Measurements from ENCODE around the gene NFIC.
"Not testable (repeated sequence)": the region's sequence is repeated elsewhere in the genome, so short reads cannot be mapped to it uniquely, and the experiment has no call there.

Gene NFIC

GRCh38 chr19:3442487-3443071 is 76.2 kb downstream of the NFIC start:
- Histone ChIP-seq H3K4me3 (ENCODE audit: low read length) (no peak overlapping the region), H3K36me3 (ENCODE audit: insufficient read depth, low read length) (peaks cover 70% of the 10 kb centered on the region), H3K9me3 (replicated peaks; ENCODE audit: low read length) (no peaks in the 10 kb centered on the region), H3K4me2 (ENCODE audit: low read length) (no peak overlapping the region), H3K27me3 (ENCODE audit: control insufficient read depth, insufficient read depth, low read length) (no peaks in the 10 kb centered on the region), H3K9ac (ENCODE audit: low read depth, low read length) (no peak overlapping the region), H3K4me1 (ENCODE audit: control insufficient read depth, insufficient read depth, low read length) (no peaks in the 10 kb centered on the region)

GRCh38 chr19:3443840-3444694 is 77.7 kb downstream of the NFIC start:
- Histone ChIP-seq H3K4me3 (ENCODE audit: low read length) (no peak overlapping the region), H3K27me3 (ENCODE audit: control insufficient read depth, insufficient read depth, low read length) (no peaks in the 10 kb centered on the region), H3K9ac (ENCODE audit: low read depth, low read length) (no peak overlapping the region), H3K4me1 (ENCODE audit: control insufficient read depth, insufficient read depth, low read length) (no peaks in the 10 kb centered on the region), H3K36me3 (ENCODE audit: insufficient read depth, low read length) (peaks cover 70% of the 10 kb centered on the region), H3K4me2 (ENCODE audit: low read length) (no peak overlapping the region), H3K9me3 (replicated peaks; ENCODE audit: low read length) (no peaks in the 10 kb centered on the region)

GRCh38 chr19:3444695-3445234 is 78.4 kb downstream of the NFIC start:
- H3K9ac ChIP-seq (ENCODE audit: low read depth, low read length): no peak overlapping the region
- no peaks in the 10 kb centered on the region for H3K27me3 ChIP-seq (ENCODE audit: control insufficient read depth, insufficient read depth, low read length)
- no peak overlapping the region for H3K4me3 ChIP-seq (ENCODE audit: low read length)
- no peaks in the 10 kb centered on the region for H3K4me1 ChIP-seq (ENCODE audit: control insufficient read depth, insufficient read depth, low read length)
- H3K36me3 ChIP-seq (ENCODE audit: insufficient read depth, low read length): peaks cover 72% of the 10 kb centered on the region
- no peaks in the 10 kb centered on the region for H3K9me3 ChIP-seq (replicated peaks; ENCODE audit: low read length)
- H3K4me2 ChIP-seq (ENCODE audit: low read length): no peak overlapping the region

- not testable (repeated sequence) for H3K9me3 ChIP-seq (replicated peaks; ENCODE audit: low read length); H3K27me3 ChIP-seq (ENCODE audit: control insufficient read depth, insufficient read depth, low read length); H3K9ac ChIP-seq (ENCODE audit: low read depth, low read length); H3K4me2 ChIP-seq (ENCODE audit: low read length); H3K4me3 ChIP-seq (ENCODE audit: low read length)
- Histone ChIP-seq H3K36me3 (ENCODE audit: insufficient read depth, low read length) (peaks cover 65% of the 10 kb centered on the region), H3K4me1 (ENCODE audit: control insufficient read depth, insufficient read depth, low read length) (peaks cover 11% of the 10 kb centered on the region)
These were observed 80.3 kb downstream of the NFIC start for GRCh38 chr19:3446657-3447056.

- H3K36me3 ChIP-seq (ENCODE audit: insufficient read depth, low read length): peaks cover 71% of the 10 kb centered on the region
- no peaks in the 10 kb centered on the region for H3K27me3 ChIP-seq (ENCODE audit: control insufficient read depth, insufficient read depth, low read length)
- H3K9ac ChIP-seq (ENCODE audit: low read depth, low read length): no peak overlapping the region
- H3K4me2 ChIP-seq (ENCODE audit: low read length): no peak overlapping the region
- H3K9me3 ChIP-seq (replicated peaks; ENCODE audit: low read length): no peaks in the 10 kb centered on the region
- H3K4me3 ChIP-seq (ENCODE audit: low read length): no peak overlapping the region
- peaks cover 12% of the 10 kb centered on the region for H3K4me1 ChIP-seq (ENCODE audit: control insufficient read depth, insufficient read depth, low read length)
These were observed 82.4 kb downstream of the NFIC start for GRCh38 chr19:3448616-3449334.

GRCh38 chr19:3450796-3451411 is 84.5 kb downstream of the NFIC start:
- Histone ChIP-seq H3K4me3 (ENCODE audit: low read length) (no peak overlapping the region), H3K4me1 (ENCODE audit: control insufficient read depth, insufficient read depth, low read length) (peaks cover 12% of the 10 kb centered on the region), H3K36me3 (ENCODE audit: insufficient read depth, low read length) (peaks cover 72% of the 10 kb centered on the region), H3K27me3 (ENCODE audit: control insufficient read depth, insufficient read depth, low read length) (no peaks in the 10 kb centered on the region), H3K9ac (ENCODE audit: low read depth, low read length) (peak overlapping the region; percentile 85), H3K9me3 (replicated peaks; ENCODE audit: low read length) (no peaks in the 10 kb centered on the region), H3K4me2 (ENCODE audit: low read length) (peak overlapping the region; percentile 31)

GRCh38 chr19:3451451-3451866 is 85.1 kb downstream of the NFIC start:
- Histone ChIP-seq H3K4me2 (ENCODE audit: low read length) (peak overlapping the region; percentile 31), H3K4me3 (ENCODE audit: low read length) (no peak overlapping the region), H3K36me3 (ENCODE audit: insufficient read depth, low read length) (peaks cover 67% of the 10 kb centered on the region), H3K9ac (ENCODE audit: low read depth, low read length) (peak overlapping the region; percentile 85), H3K4me1 (ENCODE audit: control insufficient read depth, insufficient read depth, low read length) (peaks cover 12% of the 10 kb centered on the region), H3K27me3 (ENCODE audit: control insufficient read depth, insufficient read depth, low read length) (no peaks in the 10 kb centered on the region), H3K9me3 (replicated peaks; ENCODE audit: low read length) (no peaks in the 10 kb centered on the region)

GRCh38 chr19:3452171-3452941 is 86.0 kb downstream of the NFIC start:
- Histone ChIP-seq H3K9me3 (replicated peaks; ENCODE audit: low read length) (no peaks in the 10 kb centered on the region), H3K27me3 (ENCODE audit: control insufficient read depth, insufficient read depth, low read length) (no peaks in the 10 kb centered on the region), H3K4me1 (ENCODE audit: control insufficient read depth, insufficient read depth, low read length) (peaks cover 16% of the 10 kb centered on the region), H3K4me3 (ENCODE audit: low read length) (no peak overlapping the region), H3K4me2 (ENCODE audit: low read length) (no peak overlapping the region), H3K36me3 (ENCODE audit: insufficient read depth, low read length) (peaks cover 71% of the 10 kb centered on the region), H3K9ac (ENCODE audit: low read depth, low read length) (peak overlapping the region; percentile 51)

GRCh38 chr19:3452942-3453214 is 86.5 kb downstream of the NFIC start:
- H3K36me3 ChIP-seq (ENCODE audit: insufficient read depth, low read length): peaks cover 67% of the 10 kb centered on the region
- H3K9ac ChIP-seq (ENCODE audit: low read depth, low read length); H3K9me3 ChIP-seq (replicated peaks; ENCODE audit: low read length); H3K4me2 ChIP-seq (ENCODE audit: low read length); H3K4me3 ChIP-seq (ENCODE audit: low read length); H3K27me3 ChIP-seq (ENCODE audit: control insufficient read depth, insufficient read depth, low read length): not testable (repeated sequence)
- H3K4me1 ChIP-seq (ENCODE audit: control insufficient read depth, insufficient read depth, low read length): peaks cover 22% of the 10 kb centered on the region

- Histone ChIP-seq H3K4me2 (ENCODE audit: low read length) (no peak overlapping the region), H3K9ac (ENCODE audit: low read depth, low read length) (no peak overlapping the region), H3K4me1 (ENCODE audit: control insufficient read depth, insufficient read depth, low read length) (peaks cover 31% of the 10 kb centered on the region), H3K9me3 (replicated peaks; ENCODE audit: low read length) (no peaks in the 10 kb centered on the region), H3K36me3 (ENCODE audit: insufficient read depth, low read length) (peaks cover 64% of the 10 kb centered on the region), H3K27me3 (ENCODE audit: control insufficient read depth, insufficient read depth, low read length) (no peaks in the 10 kb centered on the region), H3K4me3 (ENCODE audit: low read length) (no peak overlapping the region)
These were observed 87.5 kb downstream of the NFIC start for GRCh38 chr19:3453840-3454239.
